Endothelial cell of umbilical vein (primary cell): ENCODE data around the gene PARK7. TPM values are rescaled to one million over a fixed set of nuclear protein-coding genes. Genes with fewer than 3 reads are reported as not detected.

Experiments
- BruUV-seq: library from RNA; stranded (reverse); fragments of 400-500 nt; replicated peaks from 2 replicates; lab custom pipeline; 2021; lab: Mats Ljungman, UMichigan
- CTCF ChIA-PET: fragments of 300-600, 350-600 bp; sonication (Branson Sonifier 250); formaldehyde crosslinking; loops from one replicate; lab custom pipeline; 2021; ENCODE audit warnings: antibody characterized with exemption, inconsistent platforms; lab: Charles Lee
- POLR2A ChIA-PET: fragments of 300-600, 350-600 bp; sonication (Branson Sonifier 250); formaldehyde crosslinking; loops from one replicate; lab custom pipeline; 2021; ENCODE audit warnings: antibody characterized with exemption, inconsistent platforms; lab: Charles Lee
- DNase-seq: peaks from one replicate; pipeline ENCODE4 v3.0.0-alpha.2; 2011; ENCODE audit warnings: low read depth, low spot score
- FAIRE-seq: peaks from 2 replicates; lab custom pipeline; 2011; peaks lifted over from hg19 to GRCh38; lab: Jason Lieb, UNC
- H2AFZ ChIP-seq: 2 replicates; pipeline ENCODE4 v1.6.0; 2012; ENCODE audit warnings: low read depth, low read length, control low read depth, inconsistent platforms
- H3K27ac ChIP-seq: 2 replicates; pipeline ENCODE4 v1.5.1; 2011; ENCODE audit warnings: low read depth, mild to moderate bottlenecking, control low read depth, low read length, moderate library complexity; ENCODE audit not compliant: insufficient read depth
- H3K27me3 ChIP-seq, 2 experiments: 2 replicates each; pipeline versions ENCODE4 v1.6.0 to v1.6.1; 2011; ENCODE audit warnings: low read length in 2 of 2, mixed read lengths in 1 of 2; ENCODE audit not compliant: control insufficient read depth in 2 of 2, insufficient read depth in 2 of 2
- H3K36me3 ChIP-seq, 2 experiments: 2 replicates in 1 of 2; 3 replicates in 1 of 2; pipeline ENCODE4 v1.5.1; 2011; ENCODE audit warnings: low read length in 2 of 2, mild to moderate bottlenecking in 1 of 2, moderate library complexity in 1 of 2; ENCODE audit not compliant: control insufficient read depth in 2 of 2, insufficient read depth in 2 of 2; ENCODE audit errors: extremely low read depth in 1 of 2
- H3K4me1 ChIP-seq: 3 replicates; pipeline ENCODE4 v1.5.1; 2011; ENCODE audit warnings: mild to moderate bottlenecking, low read length; ENCODE audit not compliant: control insufficient read depth, insufficient read depth; ENCODE audit errors: extremely low read depth
- H3K4me2 ChIP-seq: 2 replicates; pipeline ENCODE4 v1.6.1; 2011; ENCODE audit warnings: low read length, control low read depth, mixed read lengths; ENCODE audit not compliant: insufficient read depth
- H3K4me3 ChIP-seq, 3 experiments: fragments of 200-600 bp in 1 of 3; sonication (generic), shearing (Covaris generic) in 1 of 3; replicated peaks in 1 of 3; 2 replicates each; pipeline ENCODE4 v1.5.1; 2011 to 2016; ENCODE audit warnings: control low read depth in 3 of 3, low read length in 3 of 3, mild to moderate bottlenecking in 2 of 3, inconsistent platforms in 1 of 3, low read depth in 1 of 3, moderate library complexity in 1 of 3; ENCODE audit not compliant: insufficient read depth in 1 of 3
- H3K79me2 ChIP-seq: 2 replicates; pipeline ENCODE4 v1.6.0; 2012; ENCODE audit warnings: low read length, inconsistent platforms; ENCODE audit not compliant: control insufficient read depth, insufficient read depth
- H3K9ac ChIP-seq: replicated peaks from 2 replicates; pipeline ENCODE3; 2011; ENCODE audit warnings: low read length, control low read depth; ENCODE audit not compliant: insufficient read depth; ENCODE audit errors: extremely low read depth
- H3K9me1 ChIP-seq: replicated peaks from 3 replicates; pipeline ENCODE4 v1.6.0; 2011; ENCODE audit warnings: mild to moderate bottlenecking, low read length; ENCODE audit not compliant: control insufficient read depth, insufficient read depth; ENCODE audit errors: extremely low read depth
- H3K9me3 ChIP-seq: replicated peaks from 2 replicates; pipeline ENCODE4 v1.5.1; 2012; ENCODE audit warnings: low read length, inconsistent platforms; ENCODE audit not compliant: control insufficient read depth, insufficient read depth
- H4K20me1 ChIP-seq: replicated peaks from 2 replicates; pipeline ENCODE3; 2011; ENCODE audit warnings: mild to moderate bottlenecking, low read length; ENCODE audit not compliant: control insufficient read depth, insufficient read depth; ENCODE audit errors: extremely low read depth
- EZH2 ChIP-seq: IDR thresholded peaks from 2 replicates; pipeline ENCODE4 v1.6.1; 2012; ENCODE audit warnings: borderline replicate concordance, low read depth, mild to moderate bottlenecking, moderate library complexity, low read length, inconsistent platforms; ENCODE audit not compliant: severe bottlenecking
- FOS ChIP-seq: IDR thresholded peaks from 2 replicates; pipeline ENCODE4 v1.6.1; 2011; ENCODE audit warnings: mild to moderate bottlenecking, low read length, moderate library complexity, borderline replicate concordance; ENCODE audit not compliant: insufficient read depth
- GATA2 ChIP-seq: IDR thresholded peaks from 2 replicates; pipeline ENCODE4 v1.7.0; 2011; ENCODE audit warnings: low read depth, mild to moderate bottlenecking, moderate library complexity, mixed read lengths, low read length; ENCODE audit not compliant: insufficient read length, insufficient read depth
- JUN ChIP-seq: IDR thresholded peaks from 2 replicates; pipeline ENCODE4 v1.6.1; 2011; ENCODE audit warnings: borderline replicate concordance, low read depth; ENCODE audit not compliant: insufficient read length, insufficient read depth
- MYC ChIP-seq: IDR thresholded peaks from one replicate; pipeline ENCODE4 v1.6.1; 2011; ENCODE audit warnings: mild to moderate bottlenecking, low read depth, low read length
- POLR2A ChIP-seq: IDR thresholded peaks from 2 replicates; pipeline ENCODE4 v1.6.1; 2012; ENCODE audit warnings: low read depth, mild to moderate bottlenecking, control low read depth, low read length
- POLR2AphosphoS5 ChIP-seq: IDR thresholded peaks from 2 replicates; pipeline ENCODE4 v1.6.1; 2012; ENCODE audit warnings: low read depth, mild to moderate bottlenecking, control low read depth, low read length, moderate library complexity; ENCODE audit not compliant: insufficient read depth
- dilution Hi-C: fragments of 300-500 bp; cut with MboI; formaldehyde crosslinking; loops from one replicate; pipeline ENCODE4 v1.15.0; 2019; ENCODE audit warnings: low sequenced_read_pairs; ENCODE audit not compliant: extremely low pct_ligation_motif_present
- intact Hi-C: fragments of 100-400 bp; cut with micrococcal nuclease; formaldehyde crosslinking; loops from one replicate; pipeline ENCODE4 v1.10.0; 2022
- polyA plus RNA-seq, 4 experiments: library from polyadenylated mRNA; depleted of rRNA in 3 of 4; stranded (reverse) in 3 of 4; unstranded in 1 of 4; fragments of >200 nt; gene quantifications; 2 replicates each; pipeline versions ENCODE4 v1.2.1 to v1.2.3, GENCODE V29; 2011 to 2012; ENCODE audit warnings: missing spikeins in 1 of 4
- total RNA-seq: library from RNA; stranded (reverse); gene quantifications from 2 replicates; pipeline ENCODE4 v1.2.3, GENCODE V29; 2021
- TF ChIP-seq, protein P1 (sequence below), 2 donors: IDR thresholded peaks; 1 replicate in 1 of 2; 2 replicates in 1 of 2; pipeline ENCODE4 v1.5.1; 2011; ENCODE audit warnings: low read length in 2 of 2, mild to moderate bottlenecking in 2 of 2, moderate library complexity in 2 of 2, control low read depth in 1 of 2, inconsistent platforms in 1 of 2, low read depth in 1 of 2; ENCODE audit not compliant: insufficient read depth in 1 of 2; ENCODE audit errors: extremely low read depth in 1 of 2
- TF ChIP-seq, protein P2 (sequence below): IDR thresholded peaks from 2 replicates; pipeline ENCODE4 v1.6.1; 2011; ENCODE audit not compliant: insufficient read depth, insufficient read length

PARK7 gene
- total and polyA plus RNA-seq, 2 donors (not counting 3 experiments of a cell fraction or from before 2014, with no cell fraction given), result 203 to 294 TPM

GRCh38 chr1:7972285-7972684 is 10.8 kb downstream of the PARK7 start:
- H3K9me3 ChIP-seq, result no peaks in the 10 kb centered on the region
- ChIA-PET CTCF (interaction anchor here (0.7 to 6.9 kb wide), 3 partner anchors 342 to 379 kb away, joined by 4 to 131 read pairs (median 4); no protein-coding TSS in a partner anchor), POLR2A (no interaction called here)
- dilution Hi-C loops (no loop called here), intact Hi-C loops (no loop called here)
- no peak overlapping the region for H3K4me2 ChIP-seq
- no TSS peak for BruUV-seq
- no peak overlapping the region for H3K4me3 ChIP-seq
- H3K27me3 ChIP-seq, result no peaks in the 10 kb centered on the region
- H4K20me1 ChIP-seq, result no peaks in the 10 kb centered on the region
- H3K4me1 ChIP-seq, result no peaks in the 10 kb centered on the region
- peaks cover 20 to 23% of the 10 kb centered on the region in 2 experiments for H3K36me3 ChIP-seq
- no peak overlapping the region for H3K27ac ChIP-seq
- TF ChIP-seq, protein P1, sequence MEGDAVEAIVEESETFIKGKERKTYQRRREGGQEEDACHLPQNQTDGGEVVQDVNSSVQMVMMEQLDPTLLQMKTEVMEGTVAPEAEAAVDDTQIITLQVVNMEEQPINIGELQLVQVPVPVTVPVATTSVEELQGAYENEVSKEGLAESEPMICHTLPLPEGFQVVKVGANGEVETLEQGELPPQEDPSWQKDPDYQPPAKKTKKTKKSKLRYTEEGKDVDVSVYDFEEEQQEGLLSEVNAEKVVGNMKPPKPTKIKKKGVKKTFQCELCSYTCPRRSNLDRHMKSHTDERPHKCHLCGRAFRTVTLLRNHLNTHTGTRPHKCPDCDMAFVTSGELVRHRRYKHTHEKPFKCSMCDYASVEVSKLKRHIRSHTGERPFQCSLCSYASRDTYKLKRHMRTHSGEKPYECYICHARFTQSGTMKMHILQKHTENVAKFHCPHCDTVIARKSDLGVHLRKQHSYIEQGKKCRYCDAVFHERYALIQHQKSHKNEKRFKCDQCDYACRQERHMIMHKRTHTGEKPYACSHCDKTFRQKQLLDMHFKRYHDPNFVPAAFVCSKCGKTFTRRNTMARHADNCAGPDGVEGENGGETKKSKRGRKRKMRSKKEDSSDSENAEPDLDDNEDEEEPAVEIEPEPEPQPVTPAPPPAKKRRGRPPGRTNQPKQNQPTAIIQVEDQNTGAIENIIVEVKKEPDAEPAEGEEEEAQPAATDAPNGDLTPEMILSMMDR (IDR thresholded peaks at IDR 0.05; ENCODE audit: extremely low read depth in 1 of 2, insufficient read depth in 1 of 2, low read depth in 1 of 2, low read length in 2 of 2), result no peak
- TF ChIP-seq, protein P2, sequence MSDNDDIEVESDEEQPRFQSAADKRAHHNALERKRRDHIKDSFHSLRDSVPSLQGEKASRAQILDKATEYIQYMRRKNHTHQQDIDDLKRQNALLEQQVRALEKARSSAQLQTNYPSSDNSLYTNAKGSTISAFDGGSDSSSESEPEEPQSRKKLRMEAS, result no peak
- TF ChIP-seq JUN (no peak), GATA2 (no peak), MYC (no peak), POLR2A (no peak), EZH2 (no peak), FOS (no peak), POLR2AphosphoS5 (no peak)
- FAIRE-seq (no peak), DNase-seq (no peak)
- no peak overlapping the region for H3K9ac ChIP-seq
- peaks cover 9% of the 10 kb centered on the region for H3K79me2 ChIP-seq
- no peak overlapping the region for H2AFZ ChIP-seq
- H3K9me1 ChIP-seq, result no peaks in the 10 kb centered on the region
